GM12874 (cell line): ENCODE data around the gene USP47.

Experiments
- CTCF ChIP-seq: IDR thresholded peaks from 2 replicates; pipeline ENCODE4 v1.5.1; 2011; ENCODE audit warnings: low read depth, mild to moderate bottlenecking, control low read depth, low read length, moderate library complexity; ENCODE audit not compliant: insufficient read depth

The USP47 gene

DNA sequence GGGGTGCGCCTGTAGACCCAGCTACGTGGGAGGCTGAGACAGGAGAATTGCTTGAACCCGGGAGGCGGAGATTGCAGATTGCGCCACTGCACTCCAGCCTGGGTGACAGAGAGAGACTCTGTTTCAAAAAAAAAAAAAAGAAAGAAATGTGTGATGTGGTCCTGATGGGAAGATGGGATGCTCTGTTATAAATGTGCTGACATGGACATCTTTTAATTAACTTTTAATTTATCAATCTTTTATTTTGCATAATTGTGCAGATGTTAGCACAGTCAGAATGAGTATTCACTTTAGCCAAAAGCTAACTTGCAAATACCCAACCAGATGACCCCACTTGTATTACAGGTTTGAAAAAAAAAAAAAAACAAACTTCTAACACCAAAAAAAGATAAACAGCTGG, 23.8 kb upstream of the USP47 start:
- no peak for TF ChIP-seq CTCF

DNA sequence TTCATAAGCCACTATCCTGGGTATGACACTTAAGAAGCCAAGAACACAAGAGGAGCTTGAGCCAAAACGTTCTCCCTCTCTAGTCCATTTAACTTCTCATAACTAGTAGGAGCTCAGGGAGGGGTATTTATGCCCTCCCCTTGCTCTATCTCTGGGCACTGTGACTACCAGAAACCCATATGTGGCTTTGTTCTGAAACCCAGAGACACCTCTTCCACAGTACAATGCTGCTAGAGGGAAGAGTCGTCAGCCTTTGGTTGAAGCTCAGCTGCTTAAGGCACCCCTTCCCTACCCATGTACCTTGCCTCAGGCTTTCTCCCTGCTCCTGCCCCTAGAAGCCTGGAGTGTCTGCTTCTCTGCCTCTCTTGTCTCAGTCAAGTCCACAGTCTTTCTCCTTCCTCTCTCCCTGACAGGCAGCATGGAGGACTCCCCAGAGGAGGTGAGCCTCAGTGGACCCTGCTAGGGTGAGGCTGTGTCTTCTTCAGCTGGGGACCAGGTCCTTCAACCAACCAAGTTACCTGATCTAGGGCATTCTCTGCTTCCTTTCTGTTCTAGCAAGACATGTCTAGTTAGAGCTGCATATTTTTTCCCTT, 23.1 kb upstream of the USP47 start:
- TF ChIP-seq CTCF = no peak

DNA sequence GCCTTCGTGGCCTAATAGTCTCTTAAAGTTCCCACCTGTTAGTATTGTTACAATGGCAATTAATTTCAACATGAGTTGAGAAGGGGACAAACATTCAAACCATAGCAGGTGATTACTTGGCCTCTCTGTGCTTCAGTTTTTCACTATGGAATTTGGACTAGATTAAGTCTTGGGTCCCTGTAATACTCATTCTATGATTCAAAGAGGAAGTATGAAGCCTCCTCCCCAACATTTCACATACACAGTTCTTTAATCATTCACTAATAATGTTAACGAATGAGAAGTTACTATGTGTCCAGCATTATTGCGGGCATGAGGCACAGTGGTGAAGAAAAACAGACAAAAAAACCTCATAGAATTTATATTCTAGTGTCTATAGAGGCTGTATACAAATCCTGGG, 19.9 kb upstream of the USP47 start:
- TF ChIP-seq CTCF = no peak

DNA sequence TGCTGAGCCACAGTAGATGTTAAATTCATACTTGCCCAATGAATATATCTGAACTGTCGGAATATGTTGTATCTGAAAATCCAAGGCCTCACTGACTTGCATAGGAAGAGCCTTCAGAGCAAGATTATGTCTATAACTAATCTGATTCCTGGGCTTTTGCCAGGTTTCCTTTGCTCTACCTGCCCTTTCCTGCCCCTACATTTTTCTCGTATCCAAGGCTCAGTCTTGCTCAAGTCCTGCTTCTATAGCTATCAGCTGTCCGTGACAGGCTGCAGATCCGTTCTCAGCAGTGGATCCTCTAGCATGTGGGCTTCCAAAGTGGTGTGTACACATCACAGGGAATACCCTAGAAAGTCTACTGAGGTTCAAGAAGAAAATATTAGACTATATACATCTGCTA, 18.8 kb upstream of the USP47 start:
- no peak for TF ChIP-seq CTCF

GRCh38 chr11:11826260-11826659, 15.5 kb upstream of the USP47 start:
- no peak for TF ChIP-seq CTCF

DNA sequence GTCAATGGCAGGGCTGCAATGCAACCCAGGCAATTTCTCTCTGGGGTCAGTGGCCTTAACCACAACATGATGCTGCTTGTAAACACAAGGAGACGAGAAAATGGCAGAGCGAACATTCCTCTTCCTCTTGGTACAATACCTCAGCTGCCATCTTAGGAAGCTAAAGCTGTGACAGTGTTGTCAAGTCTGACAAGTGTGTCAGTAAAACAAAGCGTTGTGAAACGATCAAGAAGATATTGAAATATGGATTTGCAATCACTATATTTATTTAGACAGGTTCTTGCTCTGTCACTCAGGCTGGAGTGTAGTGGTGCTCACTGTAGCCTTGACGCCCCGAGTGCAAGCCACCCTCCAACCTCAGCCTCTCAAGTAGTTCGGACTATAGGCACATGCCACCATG, 14.5 kb upstream of the USP47 start:
- no peak for TF ChIP-seq CTCF

GRCh38 chr11:11836676-11837231, 5.0 kb upstream of the USP47 start:
- no peak for TF ChIP-seq CTCF
